ENCODE results near the gene CAPN3.

DNA sequence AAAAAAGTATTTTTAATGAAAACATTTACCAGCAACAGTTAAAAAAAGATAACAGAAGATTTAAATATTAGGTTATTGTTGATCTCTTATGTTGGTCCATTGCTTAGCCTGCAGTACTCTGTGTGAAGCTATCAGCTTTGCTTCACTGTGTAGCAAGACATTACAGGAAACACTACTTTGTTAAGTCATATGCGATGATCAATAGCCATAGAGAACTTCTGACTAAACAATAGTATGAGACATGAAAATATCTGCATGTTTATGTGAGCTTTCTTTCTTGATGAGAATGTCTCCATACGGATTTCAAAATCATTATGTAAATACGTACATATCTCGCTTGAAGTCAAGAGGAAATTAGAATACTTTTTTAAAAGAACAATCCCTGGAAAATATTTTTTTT, 27.0 kb upstream of the CAPN3 start:
- TF ChIP-seq MXI1 (conservative IDR thresholded peaks at IDR 0.05; ENCODE audit: poor library complexity, severe bottlenecking) (no peak), EZH2 (IDR thresholded peaks at IDR 0.05; ENCODE audit: borderline replicate concordance, insufficient read depth, low read length, poor library complexity, severe bottlenecking) (no peak), SMC3 (conservative IDR thresholded peaks at IDR 0.05; ENCODE audit: poor library complexity) (no peak), RAD21 (conservative IDR thresholded peaks at IDR 0.05) (no peak), TAF1 (IDR thresholded peaks at IDR 0.05; ENCODE audit: low read depth) (no peak), EP300 (conservative IDR thresholded peaks at IDR 0.05; ENCODE audit: poor library complexity, severe bottlenecking) (no peak)
- TF ChIP-seq, protein P1, sequence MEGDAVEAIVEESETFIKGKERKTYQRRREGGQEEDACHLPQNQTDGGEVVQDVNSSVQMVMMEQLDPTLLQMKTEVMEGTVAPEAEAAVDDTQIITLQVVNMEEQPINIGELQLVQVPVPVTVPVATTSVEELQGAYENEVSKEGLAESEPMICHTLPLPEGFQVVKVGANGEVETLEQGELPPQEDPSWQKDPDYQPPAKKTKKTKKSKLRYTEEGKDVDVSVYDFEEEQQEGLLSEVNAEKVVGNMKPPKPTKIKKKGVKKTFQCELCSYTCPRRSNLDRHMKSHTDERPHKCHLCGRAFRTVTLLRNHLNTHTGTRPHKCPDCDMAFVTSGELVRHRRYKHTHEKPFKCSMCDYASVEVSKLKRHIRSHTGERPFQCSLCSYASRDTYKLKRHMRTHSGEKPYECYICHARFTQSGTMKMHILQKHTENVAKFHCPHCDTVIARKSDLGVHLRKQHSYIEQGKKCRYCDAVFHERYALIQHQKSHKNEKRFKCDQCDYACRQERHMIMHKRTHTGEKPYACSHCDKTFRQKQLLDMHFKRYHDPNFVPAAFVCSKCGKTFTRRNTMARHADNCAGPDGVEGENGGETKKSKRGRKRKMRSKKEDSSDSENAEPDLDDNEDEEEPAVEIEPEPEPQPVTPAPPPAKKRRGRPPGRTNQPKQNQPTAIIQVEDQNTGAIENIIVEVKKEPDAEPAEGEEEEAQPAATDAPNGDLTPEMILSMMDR (IDR thresholded peaks at IDR 0.05; ENCODE audit: poor library complexity, severe bottlenecking): no peak
- TF ChIP-seq, protein P2, sequence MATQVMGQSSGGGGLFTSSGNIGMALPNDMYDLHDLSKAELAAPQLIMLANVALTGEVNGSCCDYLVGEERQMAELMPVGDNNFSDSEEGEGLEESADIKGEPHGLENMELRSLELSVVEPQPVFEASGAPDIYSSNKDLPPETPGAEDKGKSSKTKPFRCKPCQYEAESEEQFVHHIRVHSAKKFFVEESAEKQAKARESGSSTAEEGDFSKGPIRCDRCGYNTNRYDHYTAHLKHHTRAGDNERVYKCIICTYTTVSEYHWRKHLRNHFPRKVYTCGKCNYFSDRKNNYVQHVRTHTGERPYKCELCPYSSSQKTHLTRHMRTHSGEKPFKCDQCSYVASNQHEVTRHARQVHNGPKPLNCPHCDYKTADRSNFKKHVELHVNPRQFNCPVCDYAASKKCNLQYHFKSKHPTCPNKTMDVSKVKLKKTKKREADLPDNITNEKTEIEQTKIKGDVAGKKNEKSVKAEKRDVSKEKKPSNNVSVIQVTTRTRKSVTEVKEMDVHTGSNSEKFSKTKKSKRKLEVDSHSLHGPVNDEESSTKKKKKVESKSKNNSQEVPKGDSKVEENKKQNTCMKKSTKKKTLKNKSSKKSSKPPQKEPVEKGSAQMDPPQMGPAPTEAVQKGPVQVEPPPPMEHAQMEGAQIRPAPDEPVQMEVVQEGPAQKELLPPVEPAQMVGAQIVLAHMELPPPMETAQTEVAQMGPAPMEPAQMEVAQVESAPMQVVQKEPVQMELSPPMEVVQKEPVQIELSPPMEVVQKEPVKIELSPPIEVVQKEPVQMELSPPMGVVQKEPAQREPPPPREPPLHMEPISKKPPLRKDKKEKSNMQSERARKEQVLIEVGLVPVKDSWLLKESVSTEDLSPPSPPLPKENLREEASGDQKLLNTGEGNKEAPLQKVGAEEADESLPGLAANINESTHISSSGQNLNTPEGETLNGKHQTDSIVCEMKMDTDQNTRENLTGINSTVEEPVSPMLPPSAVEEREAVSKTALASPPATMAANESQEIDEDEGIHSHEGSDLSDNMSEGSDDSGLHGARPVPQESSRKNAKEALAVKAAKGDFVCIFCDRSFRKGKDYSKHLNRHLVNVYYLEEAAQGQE (IDR thresholded peaks at IDR 0.05; ENCODE audit: borderline replicate concordance): no peak
